Left cardiac atrium (tissue), 4 donors: ENCODE results near the gene C8A. TPM values are rescaled to one million over a fixed set of nuclear protein-coding genes. Genes with fewer than 3 reads are reported as not detected.

Experiments
- ATAC-seq, 2 donors: fragments of 200-7000 bp; cut with Tn5 transposase; one replicate each; pipeline ENCODE4 v1.9.1; 2020; ENCODE audit warnings: mild to moderate bottlenecking in 2 of 2, moderate library complexity in 2 of 2
- DNase-seq: peaks from one replicate; pipeline ENCODE4 v3.0.0-alpha.2; 2020
- intact Hi-C, 2 donors: fragments of 100-400 bp; cut with DNase I; formaldehyde crosslinking; loops; one replicate each; pipeline versions ENCODE4 v1.14.1 to v1.15.1; 2022 to 2023
- total RNA-seq, 2 donors: library from RNA; stranded (reverse); fragmentation: NEBNext Ultra II Directional; extraction: Animal tissue kit (Norgen Biotek cat#: 25700); gene quantifications; one replicate each; pipeline ENCODE4 v1.2.1, GENCODE V29; 2021
- donor health status: DM: no; HTN: yes; CAD: no.
- donor health status: DM: no; HTN: yes; CAD: no; lungs with severe emphysema.
- donor health status: DM: yes; HTN: yes; CAD: no.
- donor health status: Dilated cardiomyopathy.

The C8A gene
- total RNA-seq, 2 donors from 2014 or later, result not detected

- intact Hi-C loops, result no loop called here
- no peak for DNase-seq
- peak; percentile 44 to 59 for ATAC-seq
Observed at GRCh38 chr1:56915960-56916359, 61.4 kb downstream of the C8A start.

- DNase-seq (no peak), ATAC-seq (no peak)
- intact Hi-C loops, result no loop called here
Observed at GRCh38 chr1:56916630-56917029, 62.0 kb downstream of the C8A start.

GRCh38 chr1:56917356-56917755 is 62.8 kb downstream of the C8A start:
- DNase-seq (no peak), ATAC-seq (no peak)
- intact Hi-C loops, result no loop called here

- ATAC-seq (no peak), DNase-seq (no peak)
- intact Hi-C loops, result no loop called here
Observed at GRCh38 chr1:56920591-56921001, 66.0 kb downstream of the C8A start.

GRCh38 chr1:56921479-56921878 is 66.9 kb downstream of the C8A start:
- DNase-seq, result no peak
- intact Hi-C loops, result no loop called here
- ATAC-seq, result no peak

GRCh38 chr1:56922070-56922469 is 67.5 kb downstream of the C8A start:
- DNase-seq, result no peak
- intact Hi-C loops, result no loop called here
- ATAC-seq, result no peak

GRCh38 chr1:56922507-56922906 is 67.9 kb downstream of the C8A start:
- DNase-seq (no peak), ATAC-seq (no peak)
- intact Hi-C loops, result no loop called here

GRCh38 chr1:56923201-56923600 is 68.6 kb downstream of the C8A start:
- intact Hi-C loops, result no loop called here
- no peak for DNase-seq

GRCh38 chr1:56924116-56924515 is 69.5 kb downstream of the C8A start:
- no peak for ATAC-seq
- intact Hi-C loops, result no loop called here
- DNase-seq, result no peak

More at GRCh38 chr1:56923201-56923600, 68.6 kb downstream of the C8A start:
- no peak for ATAC-seq

GRCh38 chr1:56925193-56925592 is 70.6 kb downstream of the C8A start:
- intact Hi-C loops, result no loop called here
- ATAC-seq (no peak), DNase-seq (no peak)

GRCh38 chr1:56927171-56927570 is 72.6 kb downstream of the C8A start:
- ATAC-seq (no peak), DNase-seq (no peak)
- intact Hi-C loops, result no loop called here

- intact Hi-C loops, result no loop called here
- ATAC-seq, result no peak
- DNase-seq, result no peak
Observed at GRCh38 chr1:56927986-56928385, 73.4 kb downstream of the C8A start.

- intact Hi-C loops, result no loop called here
- DNase-seq (no peak), ATAC-seq (no peak)
Observed at GRCh38 chr1:56929492-56929891, 74.9 kb downstream of the C8A start.

- no peak for DNase-seq
- no peak for ATAC-seq
- intact Hi-C loops, result no loop called here
Observed at GRCh38 chr1:56931211-56931610, 76.6 kb downstream of the C8A start.

GRCh38 chr1:56931686-56932085 is 77.1 kb downstream of the C8A start:
- no peak for ATAC-seq
- intact Hi-C loops, result no loop called here
- DNase-seq, result no peak

- DNase-seq, result no peak
- no peak for ATAC-seq
- intact Hi-C loops, result no loop called here
Observed at GRCh38 chr1:56933161-56933560, 78.6 kb downstream of the C8A start.

- no peak for DNase-seq
- ATAC-seq, result no peak
- intact Hi-C loops, result no loop called here
Observed at GRCh38 chr1:56933606-56934005, 79.0 kb downstream of the C8A start.

- ATAC-seq (no peak), DNase-seq (no peak)
- intact Hi-C loops, result loop anchor here in 1 of 2 donors (5.0 kb wide), 1 partner anchor 98 kb away; no protein-coding TSS in a partner anchor
Observed at GRCh38 chr1:56934430-56935060, 79.9 kb downstream of the C8A start.

- no peak for DNase-seq
- intact Hi-C loops, result loop anchor here in 1 of 2 donors (5.0 kb wide), 1 partner anchor 94 kb away; no protein-coding TSS in a partner anchor
- no peak for ATAC-seq
Observed at GRCh38 chr1:56938646-56939045, 84.0 kb downstream of the C8A start.

GRCh38 chr1:56939209-56939608 is 84.6 kb downstream of the C8A start:
- DNase-seq (no peak), ATAC-seq (no peak)
- intact Hi-C loops, result loop anchor here in 1 of 2 donors (5.0 kb wide), 1 partner anchor 93 kb away; no protein-coding TSS in a partner anchor

GRCh38 chr1:56940039-56940438 is 85.4 kb downstream of the C8A start:
- ATAC-seq, result no peak

More at GRCh38 chr1:56940039-56940438, 85.4 kb downstream of the C8A start:
- DNase-seq, result no peak
- intact Hi-C loops, result no loop called here
